Epithelial cell of umbilical artery (primary cell): ENCODE data around the gene C22orf31. TPM values are rescaled to one million over a fixed set of nuclear protein-coding genes. Genes with fewer than 3 reads are reported as not detected.

Experiments used
- total RNA-seq: library from RNA; depleted of rRNA; stranded (reverse); fragments of >200 nt; gene quantifications from 2 replicates; pipeline ENCODE4 v1.2.3, GENCODE V29; 2014

The C22orf31 gene
- total RNA-seq = not detected in 2 replicates

GRCh38 chr22:29061773-29062172 lies at the start of gene C22orf31:
TSS of gene C22orf31 (minus strand) at chr22:29061831. CDS start at chr22:29061792, 39 bp downstream.

GRCh38 chr22:29072979-29073617 lies 11.5 kb upstream of the C22orf31 start, which contains the start of gene KREMEN1:
TSS of gene KREMEN1 (plus strand) at chr22:29073035. CDS start at chr22:29073131, 96 bp downstream.

Other genes with a start within 250 kb of the C22orf31 start
- gene ZNRF3, start 178.3 kb downstream of the C22orf31 start, total RNA-seq = 2.7 and 3.6 TPM in 2 replicates
- 0.30 and 0.32 TPM in 2 replicates for gene KREMEN1, start 11.2 kb upstream of the C22orf31 start, total RNA-seq
- gene EMID1, start 144.1 kb upstream of the C22orf31 start, total RNA-seq = not detected in 2 replicates
- 18.2 and 20.8 TPM in 2 replicates for gene RHBDD3, start 206.2 kb upstream of the C22orf31 start, total RNA-seq
- gene EWSR1, start 206.4 kb upstream of the C22orf31 start, total RNA-seq = 162 and 165 TPM in 2 replicates
- gene GAS2L1, start 244.8 kb upstream of the C22orf31 start, total RNA-seq = 16.3 and 20.5 TPM in 2 replicates